B cell (primary cell): ENCODE measurements around the gene CCNK.

ENCODE experiments used
- CTCF ChIP-seq: fragments of 200-600 bp; IDR thresholded peaks from one replicate; pipeline ENCODE4 v1.8.0; 2022; ENCODE audit warnings: antibody characterized with exemption, mild to moderate bottlenecking
- EZH2 ChIP-seq: IDR thresholded peaks from 2 replicates; pipeline ENCODE4 v1.6.1; 2012; ENCODE audit warnings: borderline replicate concordance, low read depth, mild to moderate bottlenecking, moderate library complexity, low read length; ENCODE audit not compliant: insufficient read depth, poor library complexity, severe bottlenecking

- TF ChIP-seq CTCF (no peak), EZH2 (no peak)
Measured at GRCh38 chr14:99505089-99505488, 23.9 kb downstream of the CCNK start.
